NCI-H128 (cell line): Measurements from ENCODE around the gene CCDC102B.
"Not testable (repeated sequence)": the region's sequence is repeated elsewhere in the genome, so short reads cannot be mapped to it uniquely, and the experiment has no call there.

Source experiments
- DNase-seq: peaks from one replicate; lab custom pipeline; 2025; ENCODE audit not compliant: unreplicated experiment; lab: John Stamatoyannopoulos, UW

CCDC102B gene

GRCh38 chr18:68969027-68969426 is 171.1 kb downstream of the CCDC102B start:
- no peak for DNase-seq

DNA sequence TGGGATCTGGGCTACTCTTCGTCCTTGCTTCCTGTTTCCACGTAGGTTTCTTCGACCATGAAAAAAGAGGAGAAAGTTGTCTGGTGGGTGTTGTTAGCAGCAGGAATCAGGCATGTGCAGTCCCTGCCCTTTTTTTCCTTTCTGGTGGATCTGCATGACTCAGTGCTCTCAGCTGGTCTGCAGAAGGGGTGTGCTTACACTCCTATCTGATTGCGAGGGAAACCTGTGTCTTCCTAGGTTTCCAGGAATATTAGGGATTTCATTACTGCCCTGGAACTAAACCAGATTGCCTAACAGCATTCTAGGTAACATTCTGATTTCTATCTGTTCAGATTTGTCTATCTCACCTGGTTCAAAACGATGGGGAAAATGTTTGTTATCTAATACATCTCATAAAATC is 174.3 kb downstream of the CCDC102B start:
- DNase-seq: no peak

GRCh38 chr18:68979737-68980136 is 181.9 kb downstream of the CCDC102B start:
- DNase-seq: no peak

GRCh38 chr18:68983126-68983525 is 185.2 kb downstream of the CCDC102B start:
- DNase-seq: no peak

DNA sequence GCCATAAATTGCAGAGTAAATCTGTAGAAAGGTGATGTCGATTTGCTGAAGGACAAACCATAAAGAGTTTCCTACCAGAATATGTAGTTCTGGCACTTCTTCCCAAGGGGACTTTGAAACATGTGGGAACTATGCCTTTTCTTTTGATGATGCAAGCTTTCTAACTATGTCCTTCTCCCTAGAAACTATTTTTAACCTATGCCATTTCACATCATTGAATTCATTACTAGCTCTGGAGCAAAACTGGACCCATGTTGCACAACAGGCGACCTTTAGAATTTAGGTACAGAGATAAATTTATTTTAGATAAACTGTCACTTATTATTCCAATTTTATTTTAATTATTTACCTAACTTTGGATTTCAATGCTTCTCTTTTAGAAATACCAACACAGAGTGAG is 186.5 kb downstream of the CCDC102B start:
- no peak for DNase-seq

DNA sequence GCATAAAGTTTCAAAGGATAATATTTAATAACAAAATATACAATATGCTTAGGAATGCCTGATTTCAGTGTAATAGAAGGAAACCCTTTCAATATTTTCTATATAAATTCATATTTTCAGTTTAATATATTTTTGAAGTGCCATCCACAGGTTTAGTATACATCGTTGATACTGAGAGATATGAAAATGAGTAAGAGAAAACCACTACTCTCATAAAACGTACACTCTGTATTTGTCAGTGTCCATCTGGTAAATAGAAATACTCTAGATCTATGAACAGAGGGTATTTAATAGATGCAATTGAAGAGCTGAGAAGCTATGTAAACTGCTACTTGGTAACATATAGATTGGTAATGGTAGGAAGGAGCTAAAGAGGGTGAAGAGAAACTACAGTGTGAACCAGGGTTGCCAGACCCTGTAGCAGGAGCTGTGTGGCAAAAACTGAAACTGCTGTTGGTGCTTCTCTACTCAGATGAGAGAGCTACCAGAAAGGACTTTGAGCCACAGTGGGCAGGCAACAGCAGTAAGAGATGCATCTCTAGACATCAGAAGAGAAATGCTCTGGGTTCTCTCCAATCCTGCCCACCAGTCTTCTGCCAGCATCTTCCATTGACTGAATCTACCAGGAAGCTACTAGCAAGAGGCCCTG is 187.4 kb downstream of the CCDC102B start:
- DNase-seq: no peak

- no peak for DNase-seq
These were observed 193.4 kb downstream of the CCDC102B start for GRCh38 chr18:68991286-68991685.

- no peak for DNase-seq
These were observed 195.0 kb downstream of the CCDC102B start for GRCh38 chr18:68992719-68993482.

GRCh38 chr18:68995675-68996074 is 197.8 kb downstream of the CCDC102B start:
- DNase-seq: no peak

DNA sequence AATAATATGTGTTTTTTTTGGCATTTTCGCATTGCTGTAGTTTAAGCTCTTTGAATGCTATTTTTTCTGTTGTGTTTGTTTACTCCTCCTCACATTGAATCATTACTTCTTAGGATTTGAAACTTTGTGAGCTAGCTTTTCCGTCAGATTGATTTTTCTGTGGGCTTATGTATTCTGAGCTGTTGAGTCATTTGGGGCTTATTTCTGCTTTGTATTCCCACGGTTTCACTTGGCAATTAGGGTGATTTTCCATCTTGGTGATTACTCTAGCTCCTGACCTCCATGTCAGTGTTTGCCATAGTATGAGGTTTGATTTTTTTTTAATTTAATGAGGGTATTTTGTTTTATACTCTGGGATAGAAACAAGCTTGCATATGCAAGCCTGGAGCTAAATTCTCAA is 200.0 kb downstream of the CCDC102B start:
- DNase-seq: no peak

- no peak for DNase-seq
These were observed 202.5 kb downstream of the CCDC102B start for GRCh38 chr18:69000366-69000765.

GRCh38 chr18:69002233-69002632 is 204.4 kb downstream of the CCDC102B start:
- DNase-seq: no peak

GRCh38 chr18:69006212-69006611 is 208.3 kb downstream of the CCDC102B start:
- DNase-seq: not testable (repeated sequence)

DNA sequence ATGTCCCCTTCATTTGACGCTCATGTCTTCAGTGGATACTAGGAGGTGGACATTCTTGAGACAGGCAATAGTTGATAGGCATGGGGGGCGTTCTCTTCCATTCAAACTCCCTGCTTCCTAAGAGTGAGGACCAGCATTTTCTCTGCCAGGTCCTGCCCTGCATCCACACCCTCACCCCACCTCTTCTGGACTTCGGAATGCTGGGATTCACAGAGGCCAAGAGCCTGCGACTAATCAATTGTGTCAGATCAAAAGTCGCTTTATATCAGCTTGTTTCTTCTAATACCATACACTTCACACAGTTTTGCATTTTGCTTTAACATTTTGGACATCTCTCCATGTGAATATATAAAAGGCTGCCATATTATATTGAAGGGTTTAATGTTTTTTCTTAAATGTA is 210.7 kb downstream of the CCDC102B start:
- no peak for DNase-seq

GRCh38 chr18:69021211-69021805 is 223.4 kb downstream of the CCDC102B start:
- no peak for DNase-seq

DNA sequence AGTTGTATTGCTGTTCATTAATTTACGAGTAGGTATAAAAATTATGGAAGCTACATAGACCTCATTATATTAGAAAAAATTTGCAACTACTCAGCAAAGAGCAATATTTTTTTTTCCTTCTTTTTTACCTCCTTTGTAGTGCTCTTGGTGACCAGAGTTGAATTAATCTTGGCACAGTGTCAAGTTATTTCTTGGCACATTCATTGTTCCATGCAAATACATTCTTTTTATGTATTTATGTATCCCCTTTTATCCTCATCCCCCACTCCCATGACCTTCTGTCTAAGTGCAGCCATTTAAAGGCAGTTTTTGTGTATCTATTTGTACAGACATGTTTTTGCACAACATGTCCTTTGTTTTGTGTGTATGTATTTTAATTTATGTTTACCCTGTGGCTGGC is 224.5 kb downstream of the CCDC102B start:
- DNase-seq: no peak

- DNase-seq: no peak
These were observed 233.7 kb downstream of the CCDC102B start for GRCh38 chr18:69031571-69031970.

DNA sequence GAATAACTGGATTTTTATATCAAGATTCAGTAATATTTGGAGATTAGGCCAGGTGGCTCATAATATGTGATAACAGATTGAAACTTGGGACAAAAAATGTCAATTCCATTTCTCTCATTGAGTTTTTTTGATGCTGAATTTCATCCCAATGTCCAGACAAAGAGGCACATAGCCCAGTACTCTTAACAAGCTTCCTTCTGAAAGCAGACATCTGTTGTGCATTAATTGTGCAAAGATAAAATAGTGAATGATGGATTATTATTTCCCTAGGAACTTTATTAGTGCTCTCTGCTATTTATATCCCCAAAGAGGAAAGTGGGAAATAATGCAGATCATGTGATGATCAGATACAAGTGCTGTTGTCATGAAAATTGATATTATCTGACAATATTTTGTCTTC is 234.1 kb downstream of the CCDC102B start:
- no peak for DNase-seq

DNA sequence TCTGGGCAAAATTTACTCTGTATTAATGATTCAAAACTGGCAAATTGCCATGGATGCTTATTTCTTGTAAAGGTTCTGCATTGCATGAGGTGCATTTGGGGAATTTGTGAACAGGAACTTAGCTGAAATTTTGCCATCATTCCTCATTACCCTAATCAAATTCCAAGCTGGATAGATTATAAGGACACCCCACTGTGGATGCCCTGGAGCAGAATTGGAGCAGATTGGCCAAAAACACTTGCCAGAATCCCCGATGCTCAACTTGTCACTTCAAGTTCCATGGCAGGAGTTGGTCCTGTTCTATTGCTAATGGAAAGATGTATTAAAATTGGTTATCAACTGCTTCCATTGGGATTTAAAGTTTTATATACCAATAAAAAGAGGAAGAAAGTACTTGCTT is 237.9 kb downstream of the CCDC102B start:
- DNase-seq: no peak

DNA sequence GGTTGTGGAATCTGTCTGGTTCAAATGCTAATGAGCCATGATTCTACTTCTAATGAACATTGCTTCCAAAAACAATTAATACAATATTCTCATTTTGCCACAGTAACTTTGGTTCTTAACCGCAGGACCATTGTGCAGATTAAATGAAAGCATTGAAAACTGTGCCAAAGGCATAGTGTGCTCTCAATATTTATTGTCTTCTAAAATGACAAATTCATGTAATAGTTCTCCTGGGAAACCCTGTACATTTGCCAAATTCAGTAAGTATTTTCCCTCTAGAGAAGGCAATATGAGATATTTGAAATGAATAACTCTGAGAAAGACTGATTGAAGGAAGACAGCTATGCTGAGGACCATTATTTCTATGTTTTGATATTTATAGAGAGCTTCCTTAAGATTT is 246.3 kb downstream of the CCDC102B start:
- DNase-seq: no peak

- no peak for DNase-seq
These were observed 266.2 kb downstream of the CCDC102B start for GRCh38 chr18:69064063-69064462.

GRCh38 chr18:69067048-69067447 is 269.2 kb downstream of the CCDC102B start:
- DNase-seq: no peak
